Neural cell (in vitro differentiated cells): ENCODE data around the gene SEMA6C. TPM values are rescaled to one million over a fixed set of nuclear protein-coding genes. Genes with fewer than 3 reads are reported as not detected.

Source experiments
- H2AFZ ChIP-seq: fragments of 200-600, 300-800 bp; sonication (generic), shearing (Covaris generic); 2 replicates; pipeline ENCODE4 v1.6.0; 2014; ENCODE audit warnings: low read depth, mild to moderate bottlenecking, antibody characterized with exemption, low read length, moderate library complexity
- H3F3A ChIP-seq: fragments of 200-600 bp; shearing (Covaris generic); 2 replicates; pipeline ENCODE4 v1.6.1; 2016; ENCODE audit warnings: mild to moderate bottlenecking, moderate library complexity, mixed read lengths, antibody characterized with exemption, low read length; ENCODE audit not compliant: insufficient read depth, poor library complexity, severe bottlenecking
- H3K27ac ChIP-seq: fragments of 200-600, 300-800 bp; sonication (generic), shearing (Covaris generic); 2 replicates; pipeline ENCODE4 v1.5.1; 2014; ENCODE audit warnings: mild to moderate bottlenecking, low read length, moderate library complexity
- H3K27me3 ChIP-seq: fragments of 300-800, 200-600 bp; sonication (generic), shearing (Covaris generic); 2 replicates; pipeline ENCODE4 v1.6.0; 2014; ENCODE audit warnings: mild to moderate bottlenecking, low read depth, low read length, moderate library complexity; ENCODE audit not compliant: insufficient read depth
- H3K36me3 ChIP-seq: fragments of 300-800, 200-600 bp; sonication (generic), shearing (Covaris generic); 2 replicates; pipeline ENCODE4 v1.5.1; 2014; ENCODE audit warnings: mild to moderate bottlenecking, antibody characterized with exemption, low read length, moderate library complexity; ENCODE audit not compliant: insufficient read depth
- H3K4me2 ChIP-seq: fragments of 300-800, 200-600 bp; sonication (generic), shearing (Covaris generic); 2 replicates; pipeline ENCODE4 v1.6.0; 2014; ENCODE audit warnings: mild to moderate bottlenecking, low read length
- H3K4me3 ChIP-seq: fragments of 300-800, 200-600 bp; sonication (generic), shearing (Covaris generic); 2 replicates; pipeline ENCODE4 v1.5.1; 2014; ENCODE audit warnings: mild to moderate bottlenecking, low read length, moderate library complexity
- H3K79me2 ChIP-seq: fragments of 200-600 bp; shearing (Covaris generic); replicated peaks from 2 replicates; pipeline ENCODE4 v1.6.0; 2014; ENCODE audit warnings: mild to moderate bottlenecking, low read length, moderate library complexity; ENCODE audit not compliant: insufficient read depth
- H3K9ac ChIP-seq: fragments of 300-800, 200-600 bp; sonication (generic), shearing (Covaris generic); 2 replicates; pipeline ENCODE4 v1.6.1; 2016; ENCODE audit warnings: mild to moderate bottlenecking, low read length, mixed read lengths
- H3K9me2 ChIP-seq: fragments of 200-600 bp; shearing (Covaris generic); 2 replicates; pipeline ENCODE4 v1.6.1; 2016; ENCODE audit warnings: mild to moderate bottlenecking, low read length, mixed read lengths; ENCODE audit not compliant: insufficient read depth
- H3K9me3 ChIP-seq: fragments of 200-600, 300-800 bp; sonication (generic), shearing (Covaris generic); 2 replicates; pipeline ENCODE4 v1.6.1; 2016; ENCODE audit warnings: mild to moderate bottlenecking, mixed run types, low read length, moderate library complexity, mixed read lengths
- H4K20me1 ChIP-seq: fragments of 200-600 bp; shearing (Covaris generic); 2 replicates; pipeline ENCODE4 v1.6.1; 2016; ENCODE audit warnings: mild to moderate bottlenecking, mixed run types; ENCODE audit not compliant: insufficient read depth
- EP300 ChIP-seq: fragments of 450-650 bp; conservative IDR thresholded peaks from 2 replicates; pipeline ENCODE4 v1.6.1; 2014; ENCODE audit warnings: antibody characterized with exemption, mild to moderate bottlenecking, moderate library complexity; ENCODE audit not compliant: poor library complexity, severe bottlenecking
- EZH2 ChIP-seq: fragments of 200-600, 300-800 bp; shearing (Covaris generic), sonication (generic); IDR thresholded peaks from 2 replicates; pipeline ENCODE4 v1.6.1; 2014; ENCODE audit warnings: antibody characterized with exemption, low read length, borderline replicate concordance, mild to moderate bottlenecking; ENCODE audit not compliant: insufficient read depth, poor library complexity, severe bottlenecking
- MXI1 ChIP-seq: fragments of 450-650 bp; conservative IDR thresholded peaks from 2 replicates; pipeline ENCODE4 v1.6.1; 2014; ENCODE audit warnings: antibody characterized with exemption, mild to moderate bottlenecking; ENCODE audit not compliant: poor library complexity, severe bottlenecking
- POLR2AphosphoS5 ChIP-seq: IDR thresholded peaks from 2 replicates; pipeline ENCODE4 v1.6.1; 2012
- RAD21 ChIP-seq: fragments of 450-650 bp; conservative IDR thresholded peaks from 2 replicates; pipeline ENCODE4 v1.6.1; 2014; ENCODE audit warnings: antibody characterized with exemption, mild to moderate bottlenecking, moderate library complexity
- REST ChIP-seq: IDR thresholded peaks from 2 replicates; pipeline ENCODE4 v1.6.1; 2012; ENCODE audit warnings: borderline replicate concordance
- SMC3 ChIP-seq: fragments of 450-650 bp; conservative IDR thresholded peaks from 2 replicates; pipeline ENCODE4 v1.6.1; 2014; ENCODE audit warnings: antibody characterized with exemption, mild to moderate bottlenecking, moderate library complexity; ENCODE audit not compliant: poor library complexity
- TAF1 ChIP-seq: IDR thresholded peaks from 2 replicates; pipeline ENCODE4 v1.6.1; 2012; ENCODE audit warnings: low read depth
- polyA plus RNA-seq: library from polyadenylated mRNA; depleted of rRNA; stranded (reverse); fragments of >200 nt; gene quantifications from 2 replicates; pipeline ENCODE4 v1.2.3, GENCODE V29; 2014
- TF ChIP-seq, protein P1 (sequence below): fragments of 450-650 bp; IDR thresholded peaks from 2 replicates; pipeline ENCODE4 v1.5.1; 2014; ENCODE audit warnings: antibody characterized with exemption, mild to moderate bottlenecking, moderate library complexity; ENCODE audit not compliant: poor library complexity, severe bottlenecking

The SEMA6C gene
- polyA plus RNA-seq, 1 donor from 2014 or later: 32.5 TPM

DNA sequence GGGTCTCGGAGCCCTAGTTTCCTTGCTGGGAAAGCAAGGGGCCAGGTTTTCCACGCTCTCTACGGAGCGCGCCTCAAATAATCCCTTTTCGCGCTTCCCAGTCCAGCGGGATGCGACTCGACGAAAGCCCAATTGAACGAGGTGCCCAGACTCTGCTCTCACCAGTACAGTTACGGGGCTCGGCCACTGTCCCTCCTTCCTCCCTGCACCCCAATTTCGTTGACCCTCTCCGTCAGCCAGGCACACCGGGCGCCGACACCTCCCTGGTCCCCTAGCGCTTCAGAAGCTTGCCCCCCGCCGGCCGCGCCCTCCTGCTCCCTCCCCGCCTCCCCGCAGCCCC is 389 bp downstream of the SEMA6C start:
- Histone ChIP-seq H3K36me3 (no peaks in the 10 kb centered on the region), H3K9ac (peak overlapping the region; percentile 98), H4K20me1 (peaks cover 7% of the 10 kb centered on the region), H3K27ac (peak overlapping the region; percentile 87), H3F3A (no peaks in the 10 kb centered on the region), H3K79me2 (peaks cover 41% of the 10 kb centered on the region), H3K4me3 (peak overlapping the region; percentile 100), H3K4me2 (peak overlapping the region; percentile 87), H3K27me3 (no peaks in the 10 kb centered on the region), H2AFZ (peak overlapping the region; percentile 51), H3K9me3 (no peaks in the 10 kb centered on the region), H3K9me2 (no peaks in the 10 kb centered on the region)
- TF ChIP-seq, protein P1, sequence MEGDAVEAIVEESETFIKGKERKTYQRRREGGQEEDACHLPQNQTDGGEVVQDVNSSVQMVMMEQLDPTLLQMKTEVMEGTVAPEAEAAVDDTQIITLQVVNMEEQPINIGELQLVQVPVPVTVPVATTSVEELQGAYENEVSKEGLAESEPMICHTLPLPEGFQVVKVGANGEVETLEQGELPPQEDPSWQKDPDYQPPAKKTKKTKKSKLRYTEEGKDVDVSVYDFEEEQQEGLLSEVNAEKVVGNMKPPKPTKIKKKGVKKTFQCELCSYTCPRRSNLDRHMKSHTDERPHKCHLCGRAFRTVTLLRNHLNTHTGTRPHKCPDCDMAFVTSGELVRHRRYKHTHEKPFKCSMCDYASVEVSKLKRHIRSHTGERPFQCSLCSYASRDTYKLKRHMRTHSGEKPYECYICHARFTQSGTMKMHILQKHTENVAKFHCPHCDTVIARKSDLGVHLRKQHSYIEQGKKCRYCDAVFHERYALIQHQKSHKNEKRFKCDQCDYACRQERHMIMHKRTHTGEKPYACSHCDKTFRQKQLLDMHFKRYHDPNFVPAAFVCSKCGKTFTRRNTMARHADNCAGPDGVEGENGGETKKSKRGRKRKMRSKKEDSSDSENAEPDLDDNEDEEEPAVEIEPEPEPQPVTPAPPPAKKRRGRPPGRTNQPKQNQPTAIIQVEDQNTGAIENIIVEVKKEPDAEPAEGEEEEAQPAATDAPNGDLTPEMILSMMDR: no peak
- TF ChIP-seq TAF1 (no peak), MXI1 (no peak), EZH2 (no peak), REST (no peak), POLR2AphosphoS5 (no peak), EP300 (no peak), SMC3 (no peak), RAD21 (no peak)

DNA sequence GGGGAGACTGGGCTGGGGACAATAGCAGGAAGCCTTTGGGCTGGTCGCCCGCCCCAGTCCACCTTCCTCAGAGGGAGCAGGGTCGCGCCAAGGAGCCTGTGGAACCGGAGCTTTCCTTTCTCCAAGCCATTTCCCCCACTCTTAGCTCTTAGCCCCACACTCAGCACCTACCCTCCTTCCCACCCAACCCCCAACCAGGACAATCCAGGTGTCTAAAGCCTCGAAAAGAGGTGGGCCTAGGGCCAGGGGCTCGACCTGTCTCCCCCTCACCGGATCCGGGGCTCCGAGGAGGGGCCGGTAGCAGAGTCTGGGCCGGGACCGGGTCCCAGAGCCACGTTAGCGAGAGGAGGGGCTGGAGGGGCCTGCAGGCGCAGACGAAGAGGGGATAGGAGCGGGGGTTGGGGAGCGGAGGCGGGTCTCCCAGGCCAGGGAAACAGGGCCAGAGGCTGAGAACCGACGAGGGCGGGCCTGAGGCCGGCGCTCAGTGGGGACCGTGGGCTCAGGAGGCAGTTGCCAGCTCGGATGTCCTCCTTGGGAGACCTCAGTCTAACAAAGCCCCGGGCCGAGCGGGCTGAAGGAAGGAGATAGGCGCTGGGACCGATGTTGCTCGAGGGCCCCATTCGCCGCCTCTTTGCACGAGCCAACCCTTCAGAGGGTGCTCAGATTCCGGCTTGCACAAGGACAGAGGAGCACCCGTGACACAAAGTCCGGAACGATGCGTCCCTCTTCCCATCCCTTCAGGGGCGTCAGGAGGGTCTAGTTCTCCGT is 943 bp downstream of the SEMA6C start:
- Histone ChIP-seq H3K9ac (peak overlapping the region; percentile 98), H3K4me2 (peak overlapping the region; percentile 87), H3K27ac (peak overlapping the region; percentile 87), H3K9me3 (no peaks in the 10 kb centered on the region), H3K79me2 (peaks cover 41% of the 10 kb centered on the region), H3K36me3 (no peaks in the 10 kb centered on the region), H3K9me2 (no peaks in the 10 kb centered on the region), H3F3A (no peaks in the 10 kb centered on the region), H3K4me3 (peak overlapping the region; percentile 100), H2AFZ (peak overlapping the region; percentile 51), H3K27me3 (no peaks in the 10 kb centered on the region), H4K20me1 (peaks cover 7% of the 10 kb centered on the region)
- TF ChIP-seq MXI1: peak; percentile 21
- no peak for TF ChIP-seq POLR2AphosphoS5
- TF ChIP-seq SMC3: no peak
